Lower leg skin (tissue), 4 donors: ENCODE data around the gene C2CD4A. TPM values are rescaled to one million over a fixed set of nuclear protein-coding genes. Genes with fewer than 3 reads are reported as not detected.

ENCODE experiments used
- DNase-seq, 2 donors: peaks; one replicate each; pipeline ENCODE4 v3.0.0-alpha.2; 2019; ENCODE audit warnings: low spot score in 2 of 2
- H3K4me3 ChIP-seq: fragments of 200-600 bp; sonication (generic); 2 replicates; pipeline ENCODE4 v1.5.1; 2017; ENCODE audit warnings: mild to moderate bottlenecking, low read depth; ENCODE audit not compliant: poor library complexity, severe bottlenecking
- POLR2A ChIP-seq, 2 donors: fragments of 450-650 bp; IDR thresholded peaks; one replicate each; pipeline ENCODE4 v1.6.1; 2016 to 2017; ENCODE audit warnings: antibody characterized with exemption in 2 of 2, mild to moderate bottlenecking in 1 of 2, moderate library complexity in 1 of 2
- WGBS, 2 donors: methylation state at CpG; one replicate each; pipeline ENCODE4 v1.1.5; 2018; 5-methylcytosine and 5-hydroxymethylcytosine counted together
- intact Hi-C: fragments of 100-400 bp; cut with DNase I; formaldehyde crosslinking; loops from one replicate; pipeline ENCODE4 v1.15.0; 2023; ENCODE audit warnings: low total_unique reads
- total RNA-seq, 4 donors: library from RNA; depleted of rRNA; stranded (reverse); fragments of >200 nt; gene quantifications; one replicate each; pipeline ENCODE4 v1.1.0, GENCODE V29; 2016
- TF ChIP-seq, protein P1 (sequence below), 3 donors: fragments of 450-650 bp; IDR thresholded peaks; one replicate each; pipeline ENCODE4 v1.5.1; 2016; ENCODE audit warnings: antibody characterized with exemption in 3 of 3, mild to moderate bottlenecking in 3 of 3, moderate library complexity in 2 of 3

Gene C2CD4A
- total RNA-seq, 4 donors from 2014 or later = 0.10 TPM; not detected in 2

DNA sequence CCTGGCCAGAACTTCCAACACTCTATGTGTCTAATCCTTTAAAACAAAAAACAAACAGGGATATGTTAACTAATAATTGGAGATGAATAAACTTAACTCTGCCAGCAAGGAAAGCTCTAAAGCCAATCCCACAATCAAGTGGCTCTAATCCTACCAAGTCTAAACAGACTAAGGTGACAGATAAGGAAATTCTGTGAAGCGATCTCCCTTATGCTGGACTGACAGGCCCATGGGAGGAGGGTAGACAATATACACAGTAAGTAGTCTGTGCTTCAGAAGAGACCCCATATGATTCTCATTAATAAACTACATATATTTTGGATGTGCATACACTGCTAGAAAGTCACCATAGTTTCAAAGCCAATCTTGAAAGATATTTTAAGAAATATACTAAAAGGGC, 16.7 kb upstream of the C2CD4A start:
- WGBS, 2 donors = 91 to 97% methylated on average over 1 of the region's 1 CpG
- intact Hi-C loops = no loop called here
- no peak for TF ChIP-seq POLR2A (IDR thresholded peaks at IDR 0.05)
- TF ChIP-seq, protein P1, sequence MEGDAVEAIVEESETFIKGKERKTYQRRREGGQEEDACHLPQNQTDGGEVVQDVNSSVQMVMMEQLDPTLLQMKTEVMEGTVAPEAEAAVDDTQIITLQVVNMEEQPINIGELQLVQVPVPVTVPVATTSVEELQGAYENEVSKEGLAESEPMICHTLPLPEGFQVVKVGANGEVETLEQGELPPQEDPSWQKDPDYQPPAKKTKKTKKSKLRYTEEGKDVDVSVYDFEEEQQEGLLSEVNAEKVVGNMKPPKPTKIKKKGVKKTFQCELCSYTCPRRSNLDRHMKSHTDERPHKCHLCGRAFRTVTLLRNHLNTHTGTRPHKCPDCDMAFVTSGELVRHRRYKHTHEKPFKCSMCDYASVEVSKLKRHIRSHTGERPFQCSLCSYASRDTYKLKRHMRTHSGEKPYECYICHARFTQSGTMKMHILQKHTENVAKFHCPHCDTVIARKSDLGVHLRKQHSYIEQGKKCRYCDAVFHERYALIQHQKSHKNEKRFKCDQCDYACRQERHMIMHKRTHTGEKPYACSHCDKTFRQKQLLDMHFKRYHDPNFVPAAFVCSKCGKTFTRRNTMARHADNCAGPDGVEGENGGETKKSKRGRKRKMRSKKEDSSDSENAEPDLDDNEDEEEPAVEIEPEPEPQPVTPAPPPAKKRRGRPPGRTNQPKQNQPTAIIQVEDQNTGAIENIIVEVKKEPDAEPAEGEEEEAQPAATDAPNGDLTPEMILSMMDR (IDR thresholded peaks at IDR 0.05) = no peak
- no peak overlapping the region for H3K4me3 ChIP-seq
- DNase-seq = no peak

DNA sequence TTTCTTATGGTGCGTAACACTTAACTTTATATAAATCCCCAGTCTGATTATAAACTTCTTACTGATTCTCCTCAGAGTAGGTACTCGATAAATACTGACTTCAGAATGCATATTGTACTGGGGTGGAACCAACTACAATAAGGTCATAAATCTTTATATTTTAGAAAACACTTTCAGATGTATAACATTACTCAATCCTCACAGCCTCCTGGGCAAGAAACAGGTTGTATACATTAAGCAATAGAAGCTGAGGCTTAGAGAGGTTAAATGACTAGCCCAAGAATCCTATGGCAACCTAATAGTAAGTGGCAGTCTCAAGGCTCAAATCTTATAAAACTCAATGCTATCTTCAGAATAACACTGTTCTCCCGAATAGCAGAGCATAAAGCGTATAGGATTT, 15.6 kb upstream of the C2CD4A start:
- intact Hi-C loops = no loop called here
- DNase-seq = no peak
- TF ChIP-seq, protein P1 (IDR thresholded peaks at IDR 0.05) = no peak
- TF ChIP-seq POLR2A (IDR thresholded peaks at IDR 0.05) = no peak
- H3K4me3 ChIP-seq = no peak overlapping the region
- 86 to 92% methylated on average over 4 of the region's 4 CpGs for WGBS, 2 donors

DNA sequence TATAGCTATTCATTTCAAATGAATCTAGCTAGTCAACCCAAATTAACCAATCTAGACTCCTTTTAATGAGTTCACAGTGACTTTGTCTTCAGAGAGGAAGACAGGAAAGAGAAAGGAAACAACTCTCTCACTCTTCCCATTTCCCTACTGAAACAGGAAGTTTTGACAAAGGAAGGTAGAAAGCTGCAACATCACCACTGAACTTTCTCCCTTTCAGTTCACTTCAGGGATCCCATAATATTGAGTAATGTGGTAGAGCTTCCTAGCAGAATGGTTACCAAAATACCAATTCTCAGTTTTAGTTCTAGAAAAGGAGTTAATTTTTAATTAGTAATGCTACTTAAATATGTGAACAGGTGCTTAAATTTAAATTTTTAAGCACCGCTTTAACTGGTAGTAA, 14.1 kb upstream of the C2CD4A start:
- intact Hi-C loops = no loop called here
- H3K4me3 ChIP-seq = no peak overlapping the region
- no peak for DNase-seq
- TF ChIP-seq, protein P1 (IDR thresholded peaks at IDR 0.05) = no peak
- TF ChIP-seq POLR2A (IDR thresholded peaks at IDR 0.05) = no peak
- WGBS, 2 donors = 95 to 96% methylated on average over 1 of the region's 1 CpG

DNA sequence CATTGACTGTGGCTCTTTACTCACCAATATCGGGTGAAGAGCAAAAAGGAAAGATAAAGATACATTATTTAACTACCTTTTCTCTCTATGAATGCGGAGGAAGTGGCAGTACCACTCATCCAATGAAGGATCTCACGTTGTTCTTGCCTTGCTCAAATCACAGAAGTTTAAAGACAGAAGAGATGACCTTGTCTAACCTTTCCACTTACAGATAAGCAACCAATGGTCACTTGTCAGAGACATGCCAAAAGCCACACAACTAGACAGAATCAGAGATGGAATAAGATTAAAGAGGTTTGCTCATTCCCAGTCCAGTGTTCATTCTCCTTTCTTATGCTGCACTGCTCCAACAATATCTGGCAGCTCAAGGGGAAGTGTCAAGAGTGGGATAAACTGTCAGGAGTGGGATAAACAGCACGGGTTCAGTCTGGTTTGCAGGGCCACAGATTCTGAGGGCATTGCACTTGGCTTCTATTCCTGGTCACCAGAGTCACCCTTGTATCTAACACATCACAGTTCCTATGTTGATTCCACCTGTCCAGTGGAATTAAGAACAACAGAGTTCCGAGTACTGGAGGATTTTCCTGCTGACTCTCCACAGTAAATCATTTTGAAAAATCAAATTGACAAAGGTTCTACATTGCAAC, 13.2 kb upstream of the C2CD4A start:
- WGBS, 2 donors = 78 to 90% methylated on average over 5 of the region's 5 CpGs
- intact Hi-C loops = no loop called here

DNA sequence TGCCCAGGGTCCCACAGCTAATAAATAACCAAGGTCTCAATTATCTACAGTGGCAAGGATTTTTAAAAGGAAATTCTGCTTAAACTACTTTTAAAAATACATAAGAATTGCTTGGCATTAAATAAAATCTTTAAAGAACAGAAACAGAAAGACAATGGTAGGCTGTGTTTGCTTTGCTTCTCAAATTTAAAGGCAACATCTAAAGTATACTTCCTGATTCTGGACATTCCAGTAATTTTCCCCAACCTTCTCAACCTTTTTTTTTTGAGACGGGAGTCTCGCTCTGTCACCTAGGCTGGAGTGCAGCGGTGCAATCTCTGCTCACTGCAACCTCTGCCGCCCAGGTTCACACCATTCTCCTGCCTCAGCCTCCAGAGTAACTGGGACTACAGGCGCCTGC, 11.8 kb upstream of the C2CD4A start:
- intact Hi-C loops = no loop called here
- H3K4me3 ChIP-seq = no peak overlapping the region
- 92 to 98% methylated on average over 5 of the region's 5 CpGs for WGBS, 2 donors
- DNase-seq = no peak
- TF ChIP-seq POLR2A (IDR thresholded peaks at IDR 0.05) = no peak
- TF ChIP-seq, protein P1 (IDR thresholded peaks at IDR 0.05) = no peak

More for the DNA sequence above, 13.2 kb upstream of the C2CD4A start:
- TF ChIP-seq, protein P1 (IDR thresholded peaks at IDR 0.05) = no peak
- DNase-seq = no peak
- H3K4me3 ChIP-seq = no peak overlapping the region
